Heart right ventricle (tissue), 16 donors: Measurements from ENCODE around the gene GJA4. TPM values are rescaled to one million over a fixed set of nuclear protein-coding genes. Genes with fewer than 3 reads are reported as not detected.

Experiments
- ATAC-seq, 8 donors: fragments of 200-7000 bp; cut with Tn5 transposase; one replicate each; pipeline ENCODE4 v1.9.1; 2020; ENCODE audit warnings: mild to moderate bottlenecking in 8 of 8, moderate library complexity in 8 of 8, moderate number of reproducible peaks in 1 of 8
- DNase-seq, 2 donors: peaks; one replicate each; pipeline ENCODE4 v3.0.0-alpha.2; 2020
- H3K27ac ChIP-seq, 10 donors: fragments of 200-600 bp; sonication (generic) in 2 of 10; one replicate each; pipeline versions ENCODE4 v1.5.0 to v1.8.0; 2020 to 2022; ENCODE audit warnings: mild to moderate bottlenecking in 3 of 10
- H3K27me3 ChIP-seq, 7 donors: fragments of 200-600 bp; one replicate each; pipeline ENCODE4 v1.8.0; 2021 to 2022; ENCODE audit warnings: mild to moderate bottlenecking in 2 of 7
- H3K36me3 ChIP-seq, 9 donors: fragments of 200-600 bp; sonication (generic) in 1 of 9; one replicate each; pipeline versions ENCODE4 v1.5.0 to v1.8.0; 2020 to 2022; ENCODE audit warnings: mild to moderate bottlenecking in 2 of 9
- H3K4me1 ChIP-seq, 9 donors: fragments of 200-600 bp; sonication (generic) in 1 of 9; one replicate each; pipeline versions ENCODE4 v1.5.0 to v1.8.0; 2020 to 2022; ENCODE audit warnings: mild to moderate bottlenecking in 4 of 9
- H3K4me3 ChIP-seq, 10 donors: fragments of 200-600 bp; sonication (generic) in 2 of 10; one replicate each; pipeline versions ENCODE4 v1.5.0 to v1.8.0; 2020 to 2022; ENCODE audit warnings: mild to moderate bottlenecking in 7 of 10, moderate library complexity in 2 of 10
- H3K9me3 ChIP-seq, 11 donors: fragments of 200-600 bp in 10 of 11; sonication (generic) in 2 of 11; one replicate each; pipeline versions ENCODE4 v1.5.0 to v1.8.0; 2013 to 2022; ENCODE audit warnings: mild to moderate bottlenecking in 2 of 11, control low read depth in 1 of 11, moderate library complexity in 1 of 11
- CTCF ChIP-seq, 9 donors: fragments of 200-600 bp; sonication (generic) in 2 of 9; IDR thresholded peaks; one replicate each; pipeline versions ENCODE4 v1.5.0 to v1.8.0; 2021 to 2022; ENCODE audit warnings: antibody characterized with exemption in 9 of 9, mild to moderate bottlenecking in 5 of 9, moderate library complexity in 1 of 9
- WGBS, 2 donors: extraction: QIAGEN DNeasy Blood & Tissue Kit; methylation state at CpG; one replicate each; pipeline ENCODE4 v1.1.7; 2013; ENCODE audit warnings: inconsistent platforms in 1 of 2; 5-methylcytosine and 5-hydroxymethylcytosine counted together
- intact Hi-C, 10 donors: fragments of 100-400 bp; cut with DNase I; formaldehyde crosslinking; loops; one replicate each; pipeline versions ENCODE4 v1.11.1 to v1.14.2; 2022
- polyA plus RNA-seq, 2 donors: library from polyadenylated mRNA; stranded (reverse); fragments of 200-250 nt; gene quantifications; one replicate each; pipeline ENCODE4 v1.2.3, GENCODE V29; 2013
- total RNA-seq, 10 donors: library from RNA; stranded (reverse); fragmentation: NEBNext Ultra II Directional in 3 of 10; extraction: Animal tissue kit (Norgen Biotek cat#: 25700) in 3 of 10; gene quantifications; one replicate each; pipeline versions ENCODE4 v1.2.1 to v1.2.4, GENCODE V29; 2021 to 2023
- donor health status: Arrhythmogenic right ventricular cardiomyopathy.
- donor health status: ischemic (EF 13 %, LVEDD 7.1; RV severe dilation, severe dysfunction).
- donor health status: healthy with polysubstance abuse.
- donor health status: DM: no; HTN: yes; CAD: no.
- donor health status: DM: no; HTN: no; CAD: no.
- donor health status: ischemic (EF 25% LVEDD 6.9; RV normal size, moderate dysfunction).
- donor health status: ischemic (EF 25% LVEDD 5.7; RV mildly dilated, moderate dysfunction).
- donor health status: healthy.
- donor health status: DM: yes; HTN: yes; CAD: no.
- donor health status: Ischemic cardiomyopathy.
- donor health status: ischemic (EF 35%, LVEDD 5.7; RV mildly dilated, moderate dysfunction).
- donor health status: nonischemic (EF 11% LVEDD 7.7; RV severe dilation, severe dysfunction).
- donor health status: DM: yes; HTN: yes; CAD: no.
- donor health status: PGD.
- donor health status: ischemic (EF 29% LVEDD 5.4; RV normal size, mild dysfunction).
- donor health status: nonischemic (EF 23%, LVEDD 6.1; RV moderate dilation, normal function).

The GJA4 gene
- total and polyA plus RNA-seq, 12 donors = 9.0 to 50.1 (median 22.7) TPM

GRCh38 chr1:34757386-34757785 is 35.4 kb upstream of the GJA4 start:
- H3K36me3 ChIP-seq = no peaks in the 10 kb centered on the region
- no peaks in the 10 kb centered on the region for H3K9me3 ChIP-seq
- intact Hi-C loops = no loop called here
- no peak for TF ChIP-seq CTCF (IDR thresholded peaks at IDR 0.05)
- peaks cover 0 to 5% (median 0%) of the 10 kb centered on the region in 7 donors for H3K27me3 ChIP-seq
- no peak overlapping the region for H3K4me3 ChIP-seq
- no peaks in the 10 kb centered on the region for H3K4me1 ChIP-seq
- no peak overlapping the region for H3K27ac ChIP-seq
- 84 to 87% methylated on average over 21 of the region's 21 CpGs for WGBS, 2 donors
- ATAC-seq (no peak), DNase-seq (no peak)

GRCh38 chr1:34758751-34759150 is 34.0 kb upstream of the GJA4 start:
- TF ChIP-seq CTCF (IDR thresholded peaks at IDR 0.05) = no peak
- no peaks in the 10 kb centered on the region for H3K36me3 ChIP-seq
- WGBS, 2 donors = 68 to 73% methylated on average over 4 of the region's 4 CpGs
- H3K4me1 ChIP-seq = no peaks in the 10 kb centered on the region
- no peak for ATAC-seq
- H3K27me3 ChIP-seq = peaks cover 0 to 15% (median 0%) of the 10 kb centered on the region in 7 donors
- no peak overlapping the region for H3K27ac ChIP-seq
- DNase-seq = no peak
- no peaks in the 10 kb centered on the region for H3K9me3 ChIP-seq
- intact Hi-C loops = no loop called here
- no peak overlapping the region for H3K4me3 ChIP-seq

- intact Hi-C loops = no loop called here
- Histone ChIP-seq H3K27ac (no peak within 1 kb of the TSS), H3K4me3 (no peak within 1 kb of the TSS), H3K9me3 (no peaks in the 10 kb centered on the region), H3K4me1 (no peaks in the 10 kb centered on the region), H3K36me3 (no peaks in the 10 kb centered on the region), H3K27me3 (peaks cover 0 to 15% (median 0%) of the 10 kb centered on the region in 7 donors)
- no peak for TF ChIP-seq CTCF (IDR thresholded peaks at IDR 0.05)
- DNase-seq (no peak), ATAC-seq (no peak)
- WGBS, 2 donors = 56 to 62% methylated on average over 10 of the region's 10 CpGs
These were observed 33.1 kb upstream of the GJA4 start, which contains the start of gene GJB4 for GRCh38 chr1:34759503-34760357. Gene GJB4, plus strand, starts transcription at chr1:34759740. Its CDS starts 1,515 bp downstream, at chr1:34761255.

GRCh38 chr1:34761176-34761761 is 31.5 kb upstream of the GJA4 start:
- DNase-seq = no peak
- Histone ChIP-seq H3K4me1 (no peaks in the 10 kb centered on the region), H3K36me3 (no peaks in the 10 kb centered on the region), H3K27me3 (peaks cover 0 to 15% (median 0%) of the 10 kb centered on the region in 7 donors), H3K9me3 (no peaks in the 10 kb centered on the region), H3K4me3 (no peak overlapping the region), H3K27ac (no peak overlapping the region)
- TF ChIP-seq CTCF (IDR thresholded peaks at IDR 0.05) = no peak
- intact Hi-C loops = no loop called here
- no peak for ATAC-seq
- WGBS, 2 donors = 92 to 94% methylated on average over 33 of the region's 33 CpGs
